Measurements from ENCODE around the gene HIGD1B.

DNA sequence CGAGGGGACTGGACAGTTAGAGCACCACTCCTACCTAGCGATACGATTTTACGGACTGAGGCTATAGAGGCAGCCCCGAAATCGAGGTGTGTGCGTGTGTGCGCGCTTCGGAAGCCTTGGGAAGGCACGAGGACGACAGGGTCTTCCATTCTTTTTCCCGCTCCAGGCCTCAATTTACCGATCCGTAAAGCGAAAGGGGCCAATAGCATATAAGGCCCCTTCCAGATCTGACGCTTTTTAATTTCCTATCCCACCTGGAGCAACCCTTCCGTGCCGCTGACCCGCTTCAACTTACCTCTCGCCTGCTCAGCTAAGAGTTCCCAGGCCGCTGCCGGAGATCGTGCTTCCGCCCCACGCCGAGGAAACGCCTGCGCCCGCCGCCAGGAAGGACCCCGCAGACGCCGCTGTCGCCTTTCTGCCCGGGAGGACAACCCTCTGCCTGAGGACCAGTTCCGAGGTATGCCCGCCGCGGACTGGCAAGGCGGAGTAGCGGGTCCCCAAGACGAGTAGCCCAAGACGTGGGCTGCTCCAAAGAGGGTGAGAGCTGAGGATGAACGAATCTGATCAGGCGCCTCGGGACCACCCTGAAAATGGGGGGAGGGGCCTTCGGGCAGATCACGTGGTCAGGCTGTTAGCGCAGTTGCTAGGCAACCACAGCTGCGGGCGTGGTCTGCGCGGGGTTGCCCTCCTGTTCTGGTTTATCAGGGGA lies 51.5 kb downstream of the HIGD1B start, which contains the start of gene EFTUD2:
- TF ChIP-seq, protein P1, sequence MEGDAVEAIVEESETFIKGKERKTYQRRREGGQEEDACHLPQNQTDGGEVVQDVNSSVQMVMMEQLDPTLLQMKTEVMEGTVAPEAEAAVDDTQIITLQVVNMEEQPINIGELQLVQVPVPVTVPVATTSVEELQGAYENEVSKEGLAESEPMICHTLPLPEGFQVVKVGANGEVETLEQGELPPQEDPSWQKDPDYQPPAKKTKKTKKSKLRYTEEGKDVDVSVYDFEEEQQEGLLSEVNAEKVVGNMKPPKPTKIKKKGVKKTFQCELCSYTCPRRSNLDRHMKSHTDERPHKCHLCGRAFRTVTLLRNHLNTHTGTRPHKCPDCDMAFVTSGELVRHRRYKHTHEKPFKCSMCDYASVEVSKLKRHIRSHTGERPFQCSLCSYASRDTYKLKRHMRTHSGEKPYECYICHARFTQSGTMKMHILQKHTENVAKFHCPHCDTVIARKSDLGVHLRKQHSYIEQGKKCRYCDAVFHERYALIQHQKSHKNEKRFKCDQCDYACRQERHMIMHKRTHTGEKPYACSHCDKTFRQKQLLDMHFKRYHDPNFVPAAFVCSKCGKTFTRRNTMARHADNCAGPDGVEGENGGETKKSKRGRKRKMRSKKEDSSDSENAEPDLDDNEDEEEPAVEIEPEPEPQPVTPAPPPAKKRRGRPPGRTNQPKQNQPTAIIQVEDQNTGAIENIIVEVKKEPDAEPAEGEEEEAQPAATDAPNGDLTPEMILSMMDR (IDR thresholded peaks at IDR 0.05; ENCODE audit: insufficient read depth, low read depth, low read length) = no peak
- TF ChIP-seq EZH2 (IDR thresholded peaks at IDR 0.05; ENCODE audit: insufficient read depth, low read length) = no peak

All from astrocyte (in vitro differentiated cells and primary cell).